Naive B cell (primary cell): Measurements from ENCODE around the gene NT5C3B. TPM values are rescaled to one million over a fixed set of nuclear protein-coding genes. Genes with fewer than 3 reads are reported as not detected.
"Not testable (repeated sequence)": the region's sequence is repeated elsewhere in the genome, so short reads cannot be mapped to it uniquely, and the experiment has no call there.

Experiments used
- ATAC-seq, 2 donors: fragments of 150-1000 bp; cut with Tn5 transposase; 2 replicates each; pipeline ENCODE4 v1.10.0; 2021; ENCODE audit warnings: low read depth in 2 of 2, mild to moderate bottlenecking in 2 of 2, moderate library complexity in 2 of 2
- DNase-seq: peaks from one replicate; pipeline ENCODE4 v3.0.0; 2022
- H3K27ac Mint-ChIP-seq, 6 donors: one replicate each; pipeline ENCODE4 v1.8.0; 2020 to 2022; ENCODE audit warnings: mild to moderate bottlenecking in 6 of 6, mixed read lengths in 6 of 6, moderate library complexity in 5 of 6, inconsistent platforms in 2 of 6
- H3K27me3 Mint-ChIP-seq, 3 donors: one replicate each; pipeline ENCODE4 v1.8.0; 2021 to 2022; ENCODE audit warnings: mixed read lengths in 3 of 3, mild to moderate bottlenecking in 1 of 3
- H3K36me3 Mint-ChIP-seq, 2 donors: one replicate each; pipeline ENCODE4 v1.8.0; 2020 to 2022; ENCODE audit warnings: mixed read lengths in 2 of 2, inconsistent platforms in 1 of 2, mild to moderate bottlenecking in 1 of 2
- H3K4me1 Mint-ChIP-seq, 3 donors: one replicate each; pipeline ENCODE4 v1.8.0; 2020 to 2022; ENCODE audit warnings: mixed read lengths in 3 of 3, inconsistent platforms in 1 of 3, mild to moderate bottlenecking in 1 of 3, moderate library complexity in 1 of 3
- H3K4me3 Mint-ChIP-seq, 8 donors: one replicate each; pipeline ENCODE4 v1.8.0; 2020 to 2022; ENCODE audit warnings: mild to moderate bottlenecking in 8 of 8, mixed read lengths in 8 of 8, moderate library complexity in 8 of 8, inconsistent platforms in 2 of 8
- H3K9me3 Mint-ChIP-seq, 7 donors: one replicate each; pipeline ENCODE4 v1.8.0; 2020 to 2022; ENCODE audit warnings: mixed read lengths in 7 of 7, mild to moderate bottlenecking in 5 of 7, inconsistent platforms in 2 of 7, moderate library complexity in 1 of 7
- polyA plus RNA-seq, 6 donors: library from polyadenylated mRNA; unstranded; fragments of 300-500 nt; fragmentation: Illumina TruSeq; gene quantifications; one replicate each; pipeline ENCODE4 v1.2.3, GENCODE V29; 2021; ENCODE audit warnings: low read depth in 6 of 6

NT5C3B gene
- polyA plus RNA-seq, 6 donors from 2014 or later, result 28.9 to 49.8 (median 37.8) TPM

DNA sequence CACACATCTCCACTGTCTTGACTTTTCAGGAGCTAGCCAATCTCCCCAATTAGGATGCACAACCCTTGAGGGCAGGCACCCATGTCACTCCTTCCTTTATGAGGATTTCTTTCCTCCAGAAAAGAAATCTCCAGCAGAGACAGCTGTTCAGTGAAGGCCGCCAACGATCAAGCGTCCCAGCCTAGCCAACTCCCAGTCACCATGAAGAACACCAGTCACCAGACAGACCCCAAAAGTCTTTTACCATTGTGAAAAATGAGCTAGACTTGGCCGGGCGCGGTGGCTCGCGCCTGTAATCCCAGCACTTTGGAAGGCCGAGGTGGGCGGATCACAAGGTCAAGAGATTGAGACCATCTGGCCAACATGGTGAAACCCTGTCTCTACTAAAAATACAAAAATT lies 6.1 kb downstream of the NT5C3B start:
- H3K36me3 Mint-ChIP-seq, H3K27ac Mint-ChIP-seq, H3K27me3 Mint-ChIP-seq, ATAC-seq, DNase-seq, H3K4me1 Mint-ChIP-seq, H3K9me3 Mint-ChIP-seq: not testable (repeated sequence)
- H3K4me3 Mint-ChIP-seq, result peak overlapping the region in 1 of 8 donors; percentile 52

DNA sequence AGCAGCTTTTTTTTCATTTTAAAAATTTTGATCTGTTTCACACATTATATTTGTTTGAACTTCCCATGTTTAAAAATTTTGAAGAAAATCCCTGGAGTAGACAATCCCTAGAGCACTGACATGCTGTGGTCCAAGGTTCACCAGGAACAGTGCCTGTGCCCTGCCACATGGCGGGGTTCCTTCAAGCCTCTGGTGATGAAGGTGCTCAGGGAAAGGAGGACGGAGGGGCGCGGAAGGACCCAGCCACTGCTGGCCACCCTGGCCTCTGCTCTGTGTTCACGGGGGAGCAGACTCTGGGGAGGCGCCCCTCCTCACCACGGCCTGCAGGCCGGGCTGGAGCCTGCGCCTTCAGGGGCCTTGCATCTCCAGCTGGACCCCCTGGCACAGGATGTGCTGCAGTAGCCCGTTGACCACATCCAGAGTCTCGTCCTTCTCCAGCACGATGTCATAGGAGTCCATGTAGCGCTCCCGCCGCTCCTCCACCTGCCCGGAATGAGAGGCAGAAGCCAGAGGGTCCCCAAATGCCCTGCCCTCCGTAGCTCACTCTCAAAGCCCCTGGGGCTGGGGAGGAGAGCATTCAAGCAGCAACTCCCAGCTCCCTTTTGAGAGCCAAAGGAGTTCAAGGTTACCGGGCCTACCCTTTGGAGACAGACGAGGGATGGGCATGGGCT lies 10.7 kb downstream of the NT5C3B start:
- peaks cover 0 to 5% of the 10 kb centered on the region in 2 donors for H3K36me3 Mint-ChIP-seq
- no peak overlapping the region for H3K27ac Mint-ChIP-seq
- no peaks in the 10 kb centered on the region for H3K4me1 Mint-ChIP-seq
- peaks cover 0 to 8% (median 0%) of the 10 kb centered on the region in 3 donors for H3K27me3 Mint-ChIP-seq
- DNase-seq (no peak), ATAC-seq (no peak)
- H3K9me3 Mint-ChIP-seq, result no peaks in the 10 kb centered on the region
- H3K4me3 Mint-ChIP-seq, result no peak overlapping the region

DNA sequence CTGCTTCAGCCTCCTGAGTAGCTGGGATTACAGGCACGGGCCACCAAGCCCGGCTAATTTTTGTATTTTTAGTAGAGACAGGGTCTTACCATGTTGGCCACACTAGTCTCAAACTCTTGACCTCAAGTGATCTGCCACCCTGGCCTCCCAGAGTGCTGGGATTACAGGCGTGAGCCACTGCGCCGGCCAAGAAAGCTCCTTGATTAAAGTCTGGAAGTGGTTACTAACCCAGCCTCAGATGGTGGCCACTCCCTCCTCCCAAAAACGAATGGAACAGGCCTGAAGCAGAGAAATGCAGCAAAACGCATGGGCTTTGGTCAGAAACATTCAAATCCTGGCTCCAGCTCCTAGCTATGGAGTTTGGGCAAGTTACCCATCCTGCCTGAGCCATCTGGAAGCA lies 11.9 kb downstream of the NT5C3B start:
- Mint-ChIP-seq H3K27ac (peak overlapping the region in 1 of 6 donors; percentile 30), H3K4me1 (no peaks in the 10 kb centered on the region), H3K36me3 (no peaks in the 10 kb centered on the region), H3K4me3 (no peak overlapping the region), H3K27me3 (peaks cover 0 to 8% (median 0%) of the 10 kb centered on the region in 3 donors), H3K9me3 (no peaks in the 10 kb centered on the region)
- ATAC-seq, result no peak
- DNase-seq, result no peak

GRCh38 chr17:41823580-41823979 lies 12.5 kb downstream of the NT5C3B start:
- Mint-ChIP-seq H3K36me3 (no peaks in the 10 kb centered on the region), H3K4me3 (no peak overlapping the region), H3K4me1 (no peaks in the 10 kb centered on the region), H3K27me3 (peaks cover 0 to 8% (median 0%) of the 10 kb centered on the region in 3 donors), H3K27ac (no peak overlapping the region), H3K9me3 (no peaks in the 10 kb centered on the region)
- no peak for ATAC-seq
- DNase-seq, result no peak

GRCh38 chr17:41823141-41823524 lies 12.9 kb downstream of the NT5C3B start:
- Mint-ChIP-seq H3K9me3 (no peaks in the 10 kb centered on the region), H3K36me3 (no peaks in the 10 kb centered on the region), H3K27me3 (peaks cover 0 to 13% (median 0%) of the 10 kb centered on the region in 3 donors), H3K27ac (no peak overlapping the region), H3K4me1 (no peaks in the 10 kb centered on the region), H3K4me3 (no peak overlapping the region)
- DNase-seq (no peak), ATAC-seq (no peak)

GRCh38 chr17:41822216-41823140 lies 13.6 kb downstream of the NT5C3B start:
- H3K36me3 Mint-ChIP-seq, result no peaks in the 10 kb centered on the region
- H3K27ac Mint-ChIP-seq, result no peak overlapping the region
- no peaks in the 10 kb centered on the region for H3K4me1 Mint-ChIP-seq

DNA sequence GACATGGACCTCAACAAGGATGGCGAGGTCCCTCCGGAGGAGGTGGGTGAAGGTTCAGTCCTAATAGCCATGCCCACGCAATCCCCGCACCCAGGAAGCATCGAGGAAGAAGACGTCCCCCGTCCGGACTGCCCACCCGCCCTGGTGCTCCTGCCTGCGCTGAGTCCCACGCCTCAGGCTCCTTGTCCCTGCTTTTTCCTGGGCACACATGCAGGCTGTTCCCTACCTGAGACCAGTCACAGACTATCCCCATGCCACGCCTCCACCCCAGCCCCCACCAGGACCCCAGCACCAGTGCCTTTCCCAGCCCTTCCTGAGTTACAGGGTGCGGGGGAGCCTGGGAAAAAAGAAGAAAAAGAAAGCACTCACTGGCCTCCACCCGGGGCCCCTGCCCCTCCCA lies 14.3 kb downstream of the NT5C3B start:
- peaks cover 0 to 20% (median 0%) of the 10 kb centered on the region in 3 donors for H3K27me3 Mint-ChIP-seq
- DNase-seq, result no peak

More at GRCh38 chr17:41822216-41823140, 13.6 kb downstream of the NT5C3B start:
- H3K27me3 Mint-ChIP-seq, result peaks cover 0 to 16% (median 0%) of the 10 kb centered on the region in 3 donors
- DNase-seq (no peak), ATAC-seq (no peak)
- H3K4me3 Mint-ChIP-seq, result peak overlapping the region in 1 of 8 donors; percentile 63
- no peaks in the 10 kb centered on the region for H3K9me3 Mint-ChIP-seq

GRCh38 chr17:41818024-41818423 lies 18.0 kb downstream of the NT5C3B start:
- DNase-seq (no peak), ATAC-seq (no peak)
- no peak overlapping the region for H3K27ac Mint-ChIP-seq
- H3K4me3 Mint-ChIP-seq, result peak overlapping the region in 1 of 8 donors; percentile 11
- no peaks in the 10 kb centered on the region for H3K36me3 Mint-ChIP-seq
- H3K4me1 Mint-ChIP-seq, result peaks cover 0 to 5% (median 3%) of the 10 kb centered on the region in 3 donors
- H3K27me3 Mint-ChIP-seq, result peaks cover 0 to 26% (median 3%) of the 10 kb centered on the region in 3 donors
- H3K9me3 Mint-ChIP-seq, result no peaks in the 10 kb centered on the region

More for the DNA sequence above, 14.3 kb downstream of the NT5C3B start:
- no peaks in the 10 kb centered on the region for H3K36me3 Mint-ChIP-seq
- ATAC-seq, result no peak
- H3K9me3 Mint-ChIP-seq, result no peaks in the 10 kb centered on the region
- H3K4me1 Mint-ChIP-seq, result no peaks in the 10 kb centered on the region
- no peak overlapping the region for H3K27ac Mint-ChIP-seq
- no peak overlapping the region for H3K4me3 Mint-ChIP-seq

DNA sequence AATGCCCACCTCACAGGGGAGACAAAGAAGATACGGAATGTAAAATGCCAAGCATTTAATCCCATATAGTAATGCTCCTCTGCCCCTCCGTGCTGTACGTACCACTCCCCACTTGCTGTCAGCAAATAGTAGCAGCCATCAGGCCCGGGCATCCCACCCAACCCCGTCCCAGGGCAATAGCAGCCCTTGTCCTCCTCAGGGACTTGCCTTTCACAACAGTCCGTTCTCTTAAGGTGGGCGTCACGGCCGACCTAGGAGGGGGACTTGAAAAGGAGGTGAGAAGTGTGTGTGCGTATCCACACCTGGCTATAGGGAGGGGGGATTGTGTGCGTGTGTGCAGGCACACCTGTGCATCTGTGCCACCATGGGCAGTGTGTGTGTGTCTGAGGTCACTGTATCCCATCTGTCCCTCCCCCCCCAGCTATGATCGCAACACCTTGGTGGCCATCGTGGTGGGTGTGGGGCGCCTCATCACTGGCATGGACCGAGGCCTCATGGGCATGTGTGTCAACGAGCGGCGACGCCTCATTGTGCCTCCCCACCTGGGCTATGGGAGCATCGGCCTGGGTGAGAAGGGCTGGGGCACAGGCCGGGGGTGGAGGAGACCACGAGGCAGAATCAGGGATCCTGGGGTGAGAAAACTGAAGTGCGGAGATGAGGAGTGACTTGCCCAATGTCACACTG lies 19.3 kb downstream of the NT5C3B start:
- Mint-ChIP-seq H3K4me1 (peaks cover 4 to 15% (median 12%) of the 10 kb centered on the region in 3 donors), H3K9me3 (no peaks in the 10 kb centered on the region), H3K27ac (no peak overlapping the region), H3K4me3 (no peak overlapping the region), H3K36me3 (no peaks in the 10 kb centered on the region), H3K27me3 (peaks cover 0 to 35% (median 3%) of the 10 kb centered on the region in 3 donors)
- ATAC-seq (no peak), DNase-seq (no peak)

DNA sequence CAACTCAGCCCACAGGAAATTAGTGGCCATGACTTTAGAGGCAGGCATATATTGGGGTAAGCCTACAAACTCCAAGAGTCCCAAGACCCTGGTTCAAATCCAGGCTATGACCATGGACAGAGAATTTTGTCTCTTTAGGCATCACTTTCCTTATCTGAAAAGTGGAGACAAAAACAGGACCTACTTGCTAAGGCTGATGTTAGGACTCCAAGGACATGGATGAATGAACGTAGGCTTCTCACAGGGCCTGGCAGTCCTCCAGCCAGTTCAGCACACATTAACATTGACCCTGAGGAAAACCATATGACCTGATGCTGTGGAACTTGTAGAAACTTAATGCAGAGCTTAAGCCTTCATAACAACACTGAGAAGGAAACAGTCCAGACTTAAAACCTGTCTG lies 21.8 kb downstream of the NT5C3B start:
- Mint-ChIP-seq H3K9me3 (no peaks in the 10 kb centered on the region), H3K4me1 (peaks cover 10 to 21% (median 15%) of the 10 kb centered on the region in 3 donors), H3K27ac (no peak overlapping the region), H3K27me3 (peaks cover 6 to 46% (median 10%) of the 10 kb centered on the region in 3 donors), H3K36me3 (no peaks in the 10 kb centered on the region), H3K4me3 (peak overlapping the region in 3 of 8 donors; percentile 3 to 93 (median 37))
- no peak for DNase-seq
- no peak for ATAC-seq

- H3K4me3 Mint-ChIP-seq, result peak overlapping the region; percentile 25 to 93 (median 58)
- DNase-seq (no peak), ATAC-seq (no peak)
- H3K27me3 Mint-ChIP-seq, result peaks cover 6 to 47% (median 10%) of the 10 kb centered on the region in 3 donors
- H3K27ac Mint-ChIP-seq, result peak overlapping the region in 1 of 6 donors; percentile 7
- H3K9me3 Mint-ChIP-seq, result no peaks in the 10 kb centered on the region
- H3K4me1 Mint-ChIP-seq, result peaks cover 10 to 21% (median 15%) of the 10 kb centered on the region in 3 donors
- H3K36me3 Mint-ChIP-seq, result no peaks in the 10 kb centered on the region
Measured at GRCh38 chr17:41813699-41814124, 22.3 kb downstream of the NT5C3B start.

- H3K4me1 Mint-ChIP-seq, result peaks cover 10 to 21% (median 15%) of the 10 kb centered on the region in 3 donors
- no peaks in the 10 kb centered on the region for H3K36me3 Mint-ChIP-seq
- H3K9me3 Mint-ChIP-seq, result no peaks in the 10 kb centered on the region
- ATAC-seq (no peak), DNase-seq (no peak)
- H3K27ac Mint-ChIP-seq, result peak overlapping the region in 1 of 6 donors; percentile 7
- H3K27me3 Mint-ChIP-seq, result peaks cover 6 to 42% (median 10%) of the 10 kb centered on the region in 3 donors
- peak overlapping the region in 7 of 8 donors; percentile 23 to 93 (median 69) for H3K4me3 Mint-ChIP-seq
Measured at GRCh38 chr17:41813152-41813680, 22.8 kb downstream of the NT5C3B start.
